H1 (cell line): ENCODE data around the gene TNFSF18.

Experiments
- CEBPB ChIP-seq: IDR thresholded peaks from 2 replicates; pipeline ENCODE4 v1.6.1; 2012; ENCODE audit warnings: low read depth, low read length
- CTCF ChIP-seq, 3 experiments: IDR thresholded peaks; 1 replicate in 2 of 3; 2 replicates in 1 of 3; pipeline versions ENCODE4 v1.5.1 to v1.6.1; 2011; ENCODE audit warnings: low read length in 3 of 3, mild to moderate bottlenecking in 3 of 3, inconsistent platforms in 2 of 3, low read depth in 1 of 3, moderate library complexity in 1 of 3; ENCODE audit not compliant: insufficient read depth in 1 of 3; ENCODE audit errors: control extremely low read depth in 1 of 3
- EP300 ChIP-seq, 2 experiments: IDR thresholded peaks; 1 replicate in 1 of 2; 2 replicates in 1 of 2; pipeline ENCODE4 v1.6.1; 2011 to 2012; ENCODE audit warnings: low read depth in 2 of 2, low read length in 2 of 2, mild to moderate bottlenecking in 2 of 2, borderline replicate concordance in 1 of 2, inconsistent platforms in 1 of 2, moderate library complexity in 1 of 2
- EZH2 ChIP-seq: fragments of 200-600 bp; sonication (generic); IDR thresholded peaks from 2 replicates; pipeline ENCODE4 v1.7.1; 2012; ENCODE audit warnings: low read depth, mild to moderate bottlenecking, moderate library complexity, low read length, inconsistent platforms; ENCODE audit not compliant: severe bottlenecking
- MAFK ChIP-seq: IDR thresholded peaks from 2 replicates; pipeline ENCODE4 v1.6.1; 2012; ENCODE audit warnings: low read depth, mild to moderate bottlenecking, improper control_type of control experiment, low read length
- TBP ChIP-seq: IDR thresholded peaks from 2 replicates; pipeline ENCODE4 v1.6.1; 2011; ENCODE audit warnings: low read depth, low read length, improper control_type of control experiment
- TCF12 ChIP-seq: IDR thresholded peaks from 2 replicates; pipeline ENCODE4 v1.6.1; 2011; ENCODE audit warnings: low read depth, mild to moderate bottlenecking, low read length
- TEAD4 ChIP-seq: IDR thresholded peaks from 2 replicates; pipeline ENCODE4 v1.6.1; 2012; ENCODE audit warnings: low read depth, low read length, inconsistent platforms, mixed read lengths
- YY1 ChIP-seq: IDR thresholded peaks from 2 replicates; pipeline ENCODE4 v1.6.1; 2011; ENCODE audit warnings: low read depth, mild to moderate bottlenecking, low read length

- TF ChIP-seq MAFK (no peak), TCF12 (no peak), CTCF (IDR thresholded peaks at IDR 0.05; ENCODE audit: control extremely low read depth in 1 of 3, insufficient read depth in 1 of 3, low read depth in 1 of 3, low read length in 3 of 3) (no peak), YY1 (no peak), TEAD4 (no peak), TBP (no peak), EP300 (IDR thresholded peaks at IDR 0.05; ENCODE audit: borderline replicate concordance in 1 of 2, low read depth in 2 of 2, low read length in 2 of 2) (no peak), EZH2 (no peak), CEBPB (no peak)
Observed at GRCh38 chr1:173016419-173016818, 34.3 kb downstream of the TNFSF18 start.
